CD4-positive, CD25-positive, alpha-beta regulatory T cell (primary cell): ENCODE measurements around the gene HOXC6. TPM values are rescaled to one million over a fixed set of nuclear protein-coding genes. Genes with fewer than 3 reads are reported as not detected.

Source experiments
- ATAC-seq, 2 donors: fragments of 150-1000 bp; cut with Tn5 transposase; one replicate each; pipeline ENCODE4 v1.10.0; 2021; ENCODE audit warnings: low read depth in 2 of 2, moderate number of reproducible peaks in 2 of 2, moderate library complexity in 1 of 2
- DNase-seq, 3 donors: peaks; one replicate each; pipeline versions ENCODE4 v3.0.0 to v3.0.0-alpha.2; 2012 to 2022; ENCODE audit warnings: mixed read lengths in 1 of 3
- H3K27ac ChIP-seq: one replicate; pipeline ENCODE4 v1.7.0; 2013; ENCODE audit warnings: mild to moderate bottlenecking, low read length; ENCODE audit not compliant: insufficient read depth, poor library complexity, severe bottlenecking
- H3K27me3 ChIP-seq: one replicate; pipeline ENCODE4 v1.7.0; 2013; ENCODE audit warnings: low read length; ENCODE audit not compliant: control insufficient read depth, insufficient read depth
- H3K36me3 ChIP-seq: one replicate; pipeline ENCODE4 v1.7.0; 2013; ENCODE audit warnings: mild to moderate bottlenecking, low read length, moderate library complexity; ENCODE audit not compliant: control insufficient read depth, insufficient read depth
- H3K4me1 ChIP-seq: 2 replicates; pipeline ENCODE4 v1.7.0; 2013; ENCODE audit warnings: mild to moderate bottlenecking, low read length; ENCODE audit not compliant: insufficient read depth, control insufficient read depth, poor library complexity, severe bottlenecking
- H3K4me3 ChIP-seq: one replicate; pipeline ENCODE4 v1.7.0; 2013; ENCODE audit warnings: low read depth, mild to moderate bottlenecking, low read length, moderate library complexity
- H3K9me3 ChIP-seq, 2 experiments: 1 replicate in 1 of 2; 2 replicates in 1 of 2; pipeline ENCODE4 v1.7.0; 2013; ENCODE audit warnings: low read length in 2 of 2, mild to moderate bottlenecking in 1 of 2, moderate library complexity in 1 of 2; ENCODE audit not compliant: control insufficient read depth in 2 of 2
- H3K27ac Mint-ChIP-seq, 3 donors: one replicate each; pipeline ENCODE4 v1.8.0; 2020 to 2022; ENCODE audit warnings: mild to moderate bottlenecking in 3 of 3, mixed read lengths in 3 of 3, moderate library complexity in 2 of 3
- H3K27me3 Mint-ChIP-seq: one replicate; pipeline ENCODE4 v1.8.0; 2022; ENCODE audit warnings: mild to moderate bottlenecking, mixed read lengths
- H3K36me3 Mint-ChIP-seq: one replicate; pipeline ENCODE4 v1.8.0; 2020; ENCODE audit warnings: mixed read lengths
- H3K4me1 Mint-ChIP-seq, 4 donors: one replicate each; pipeline ENCODE4 v1.8.0; 2020 to 2022; ENCODE audit warnings: mixed read lengths in 4 of 4, mild to moderate bottlenecking in 1 of 4
- H3K4me3 Mint-ChIP-seq, 4 donors: one replicate each; pipeline ENCODE4 v1.8.0; 2020 to 2022; ENCODE audit warnings: mild to moderate bottlenecking in 4 of 4, mixed read lengths in 4 of 4, moderate library complexity in 3 of 4
- H3K9me3 Mint-ChIP-seq, 7 donors: one replicate each; pipeline ENCODE4 v1.8.0; 2020 to 2022; ENCODE audit warnings: mixed read lengths in 7 of 7, mild to moderate bottlenecking in 3 of 7, moderate library complexity in 2 of 7
- polyA plus RNA-seq, 4 donors: library from polyadenylated mRNA; unstranded; fragments of 300-500 nt; fragmentation: Illumina TruSeq; gene quantifications; one replicate each; pipeline ENCODE4 v1.2.3, GENCODE V29; 2021
- total RNA-seq: library from RNA; stranded (reverse); gene quantifications from one replicate; pipeline ENCODE4 v1.2.3, GENCODE V29; 2022

Gene HOXC6
- total and polyA plus RNA-seq, 5 donors from 2014 or later, result not detected

DNA sequence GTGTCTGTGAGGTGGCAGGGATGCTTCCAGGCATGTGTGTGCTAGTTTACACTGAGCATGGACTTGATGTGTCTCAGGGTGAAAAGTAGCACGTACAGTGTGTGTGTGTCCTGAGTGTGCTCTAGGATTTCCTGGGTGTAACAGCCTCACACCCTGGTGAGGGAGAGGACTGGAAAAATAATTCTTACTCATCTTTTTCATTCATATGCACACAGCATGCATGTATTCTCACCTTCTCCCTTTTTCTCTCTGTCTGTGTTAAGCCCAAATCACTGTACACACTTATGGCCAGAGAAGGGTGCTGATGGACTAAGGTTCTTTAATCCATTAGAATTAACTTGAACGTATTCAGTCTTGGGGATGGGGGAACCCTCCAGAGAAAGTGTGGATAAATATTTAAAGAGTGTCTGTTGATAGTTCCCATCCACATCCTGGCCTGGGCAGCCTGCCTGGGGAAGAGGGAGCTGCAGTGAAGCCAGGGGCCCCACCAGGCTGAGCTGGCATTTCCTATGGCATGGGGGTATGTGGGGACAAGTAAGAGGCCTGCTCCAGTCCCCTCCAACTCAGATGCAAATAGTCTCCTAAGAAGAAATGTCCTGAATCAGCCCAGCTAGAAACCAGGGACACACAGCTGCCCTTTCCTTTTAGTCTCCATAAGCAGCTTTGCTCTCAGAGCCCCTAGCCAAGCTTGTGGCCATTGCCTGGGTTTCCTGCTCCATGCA is 20.5 kb upstream of the HOXC6 start:
- Histone ChIP-seq H3K4me1 (peaks cover 32% of the 10 kb centered on the region), H3K27me3 (peaks cover 61% of the 10 kb centered on the region), H3K9me3 (no peaks in the 10 kb centered on the region), H3K27ac (no peak overlapping the region), H3K4me3 (no peak overlapping the region), H3K36me3 (no peaks in the 10 kb centered on the region)
- DNase-seq (no peak), ATAC-seq (no peak)
- Mint-ChIP-seq H3K9me3 (peaks cover 0 to 13% (median 0%) of the 10 kb centered on the region in 7 donors), H3K36me3 (no peaks in the 10 kb centered on the region), H3K27me3 (peaks cover 94% of the 10 kb centered on the region), H3K4me1 (peaks cover 6 to 44% (median 15%) of the 10 kb centered on the region in 4 donors), H3K27ac (no peak overlapping the region), H3K4me3 (peak overlapping the region in 1 of 4 donors; percentile 45)

GRCh38 chr12:54008260-54008552 is 20.0 kb upstream of the HOXC6 start:
- Mint-ChIP-seq H3K27me3 (peaks cover 94% of the 10 kb centered on the region), H3K4me3 (peak overlapping the region in 2 of 4 donors; percentile 45 to 46), H3K27ac (no peak overlapping the region), H3K36me3 (no peaks in the 10 kb centered on the region), H3K4me1 (peaks cover 6 to 47% (median 15%) of the 10 kb centered on the region in 4 donors), H3K9me3 (peaks cover 0 to 13% (median 0%) of the 10 kb centered on the region in 7 donors)
- H3K27me3 ChIP-seq, result peaks cover 62% of the 10 kb centered on the region
- no peak overlapping the region for H3K4me3 ChIP-seq
- DNase-seq (no peak), ATAC-seq (no peak)
- no peaks in the 10 kb centered on the region for H3K36me3 ChIP-seq
- peaks cover 32% of the 10 kb centered on the region for H3K4me1 ChIP-seq
- H3K9me3 ChIP-seq, result no peaks in the 10 kb centered on the region
- no peak overlapping the region for H3K27ac ChIP-seq

- no peaks in the 10 kb centered on the region for H3K36me3 ChIP-seq
- H3K27ac ChIP-seq, result no peak overlapping the region
- no peak overlapping the region for H3K4me3 ChIP-seq
- no peak for ATAC-seq
- peaks cover 65% of the 10 kb centered on the region for H3K27me3 ChIP-seq
- peaks cover 6 to 48% (median 15%) of the 10 kb centered on the region in 4 donors for H3K4me1 Mint-ChIP-seq
- H3K4me1 ChIP-seq, result peaks cover 36% of the 10 kb centered on the region
- peaks cover 0 to 13% (median 0%) of the 10 kb centered on the region in 7 donors for H3K9me3 Mint-ChIP-seq
- H3K9me3 ChIP-seq, result no peaks in the 10 kb centered on the region
- no peaks in the 10 kb centered on the region for H3K36me3 Mint-ChIP-seq
- peaks cover 94% of the 10 kb centered on the region for H3K27me3 Mint-ChIP-seq
- DNase-seq, result no peak
- H3K27ac Mint-ChIP-seq, result no peak overlapping the region
- peak overlapping the region in 3 of 4 donors; percentile 48 to 77 (median 57) for H3K4me3 Mint-ChIP-seq
Measured at GRCh38 chr12:54009171-54010052, 18.8 kb upstream of the HOXC6 start.

DNA sequence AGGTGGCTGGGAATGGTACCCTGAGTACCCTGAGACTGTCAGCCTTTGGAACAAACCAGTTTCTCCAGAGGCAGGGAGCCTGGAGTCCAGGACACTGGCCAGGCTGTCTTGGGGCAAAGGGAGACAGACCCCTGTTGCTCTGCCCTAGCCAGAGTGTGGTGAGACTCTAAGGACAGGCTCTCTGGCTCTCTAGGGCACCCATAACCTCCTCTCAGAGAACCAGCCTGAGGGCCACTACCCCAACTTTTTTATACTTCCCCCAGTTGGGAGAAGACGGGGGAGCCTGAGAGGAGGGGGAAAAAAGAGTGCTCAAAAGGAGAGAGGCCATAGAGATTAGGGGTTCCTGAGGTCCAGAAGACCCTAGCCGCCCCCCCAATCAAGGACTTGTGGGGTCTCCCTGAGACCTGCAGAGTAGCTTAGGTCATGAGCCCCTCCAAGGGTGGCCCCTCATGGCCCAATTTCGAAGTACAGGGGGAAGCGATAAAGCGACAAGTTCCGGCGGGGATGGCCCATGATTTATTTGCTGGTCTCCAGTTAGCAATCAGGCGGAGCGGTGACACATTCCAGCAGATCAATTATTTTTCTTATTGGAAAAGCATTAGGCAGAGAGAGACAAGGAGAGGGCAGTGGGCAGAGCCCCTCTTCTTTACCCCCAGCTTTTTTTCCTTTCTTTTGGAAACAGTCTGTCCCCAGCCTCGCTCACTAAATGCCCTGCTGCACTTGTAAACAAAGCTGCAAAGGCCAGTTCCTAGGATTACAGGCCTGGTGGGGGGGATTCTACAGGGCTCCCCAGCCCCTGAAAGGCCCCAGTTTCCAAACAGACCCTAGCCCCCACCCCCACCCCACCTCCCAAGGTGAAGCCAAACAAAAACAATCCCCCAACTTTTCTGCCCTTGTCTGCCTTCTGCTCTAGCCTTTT is 17.9 kb upstream of the HOXC6 start:
- Histone ChIP-seq H3K27me3 (peaks cover 61% of the 10 kb centered on the region), H3K27ac (no peak overlapping the region), H3K4me3 (no peak overlapping the region), H3K9me3 (no peaks in the 10 kb centered on the region), H3K4me1 (peaks cover 40% of the 10 kb centered on the region), H3K36me3 (no peaks in the 10 kb centered on the region)
- DNase-seq (no peak), ATAC-seq (no peak)
- Mint-ChIP-seq H3K4me1 (peaks cover 6 to 56% (median 19%) of the 10 kb centered on the region in 4 donors), H3K9me3 (peaks cover 0 to 13% (median 0%) of the 10 kb centered on the region in 7 donors), H3K27me3 (peaks cover 94% of the 10 kb centered on the region), H3K36me3 (no peaks in the 10 kb centered on the region), H3K4me3 (peak overlapping the region in 1 of 4 donors; percentile 49), H3K27ac (no peak overlapping the region)

GRCh38 chr12:54010972-54011664 is 17.1 kb upstream of the HOXC6 start:
- Histone ChIP-seq H3K27ac (no peak overlapping the region), H3K4me3 (no peak overlapping the region), H3K36me3 (no peaks in the 10 kb centered on the region), H3K27me3 (peaks cover 68% of the 10 kb centered on the region), H3K9me3 (no peaks in the 10 kb centered on the region), H3K4me1 (peaks cover 35% of the 10 kb centered on the region)
- Mint-ChIP-seq H3K4me3 (peak overlapping the region in 1 of 4 donors; percentile 6), H3K27me3 (peaks cover 94% of the 10 kb centered on the region), H3K27ac (no peak overlapping the region), H3K36me3 (no peaks in the 10 kb centered on the region), H3K9me3 (peaks cover 0 to 13% (median 0%) of the 10 kb centered on the region in 7 donors), H3K4me1 (peaks cover 4 to 50% (median 16%) of the 10 kb centered on the region in 4 donors)
- DNase-seq (no peak), ATAC-seq (no peak)

DNA sequence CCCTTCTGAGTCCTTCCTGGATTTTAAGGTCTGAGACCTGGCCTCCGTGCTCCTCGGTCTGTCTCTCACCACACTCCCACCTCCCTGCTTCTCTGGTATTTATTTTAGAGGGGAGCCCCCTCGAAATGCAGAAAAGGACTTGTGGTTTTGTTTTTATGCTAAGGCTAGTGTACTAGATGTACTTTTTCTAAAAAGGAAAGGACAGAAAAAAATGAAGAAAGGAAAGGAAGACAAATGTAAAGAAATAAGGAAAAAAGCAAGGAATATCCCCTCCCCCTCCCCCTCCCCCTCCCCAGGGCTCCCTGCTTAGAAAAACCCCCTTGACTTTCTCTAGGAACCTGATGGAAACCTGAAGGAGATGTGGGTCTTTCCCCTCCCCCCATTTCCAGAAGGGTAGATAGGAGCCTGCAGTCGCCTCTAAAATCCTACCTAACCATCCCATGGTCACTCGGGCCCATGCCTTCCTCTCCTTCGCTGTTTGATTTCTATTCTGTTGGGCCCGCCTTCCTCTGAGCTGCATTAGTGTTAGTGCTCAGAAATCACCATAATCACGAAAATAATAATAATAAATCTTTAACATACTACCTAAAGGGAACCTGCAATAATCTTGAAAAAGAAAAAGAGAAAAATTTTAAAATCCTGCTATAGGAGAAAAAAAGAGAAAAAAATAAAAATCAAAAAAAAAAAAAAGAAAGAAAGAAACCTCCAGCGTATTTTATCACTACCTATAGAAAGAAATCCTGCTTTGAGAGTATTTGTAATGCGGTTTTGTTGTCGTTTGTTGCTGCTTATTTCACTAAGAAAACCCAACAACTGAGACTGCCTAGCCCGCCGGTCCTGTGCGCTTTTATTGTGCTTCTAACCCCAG is 16.3 kb upstream of the HOXC6 start:
- H3K36me3 Mint-ChIP-seq, result no peaks in the 10 kb centered on the region
- H3K27me3 Mint-ChIP-seq, result peaks cover 94% of the 10 kb centered on the region
- ATAC-seq (no peak), DNase-seq (no peak)
- Histone ChIP-seq H3K4me1 (peaks cover 30% of the 10 kb centered on the region), H3K27ac (no peak overlapping the region), H3K4me3 (no peak overlapping the region), H3K36me3 (no peaks in the 10 kb centered on the region), H3K9me3 (no peaks in the 10 kb centered on the region), H3K27me3 (peaks cover 66% of the 10 kb centered on the region)
- H3K4me1 Mint-ChIP-seq, result peaks cover 0 to 42% (median 14%) of the 10 kb centered on the region in 4 donors
- no peak overlapping the region for H3K4me3 Mint-ChIP-seq
- H3K27ac Mint-ChIP-seq, result no peak overlapping the region
- peaks cover 0 to 13% (median 0%) of the 10 kb centered on the region in 7 donors for H3K9me3 Mint-ChIP-seq
